Mesendoderm (in vitro differentiated cells): ENCODE results near the gene C1QA. TPM values are rescaled to one million over a fixed set of nuclear protein-coding genes. Genes with fewer than 3 reads are reported as not detected.

Source experiments
- DNase-seq: peaks from one replicate; pipeline ENCODE4 v3.0.0; 2013
- H2AK5ac ChIP-seq: 2 replicates; pipeline ENCODE4 v1.6.1; 2013; ENCODE audit warnings: low read length, inconsistent platforms
- H2BK120ac ChIP-seq: 2 replicates; pipeline ENCODE4 v1.6.1; 2013; ENCODE audit warnings: low read depth, mild to moderate bottlenecking, low read length, moderate library complexity, mixed read lengths
- H2BK15ac ChIP-seq: replicated peaks from 2 replicates; pipeline ENCODE4 v1.6.1; 2013; ENCODE audit warnings: low read depth, mild to moderate bottlenecking, moderate library complexity
- H2BK5ac ChIP-seq: 2 replicates; pipeline ENCODE4 v1.6.1; 2013; ENCODE audit warnings: low read length, inconsistent platforms
- H3K18ac ChIP-seq: 2 replicates; pipeline ENCODE4 v1.6.1; 2013; ENCODE audit warnings: mild to moderate bottlenecking, low read length, mixed read lengths
- H3K23ac ChIP-seq: one replicate; pipeline ENCODE4 v1.6.1; 2013; ENCODE audit warnings: low read length
- H3K27ac ChIP-seq: 2 replicates; pipeline ENCODE4 v1.5.1; 2013; ENCODE audit warnings: low read depth, mild to moderate bottlenecking, inconsistent platforms, low read length, moderate library complexity
- H3K27me3 ChIP-seq: 2 replicates; pipeline ENCODE4 v1.6.1; 2013; ENCODE audit warnings: low read length, control low read depth, mild to moderate bottlenecking, inconsistent platforms; ENCODE audit not compliant: insufficient read depth, poor library complexity
- H3K36me3 ChIP-seq: 2 replicates; pipeline ENCODE4 v1.6.1; 2013; ENCODE audit warnings: low read length, inconsistent platforms; ENCODE audit not compliant: control insufficient read depth, insufficient read depth
- H3K4ac ChIP-seq: one replicate; pipeline ENCODE4 v1.6.1; 2013; ENCODE audit warnings: low read depth, mild to moderate bottlenecking, low read length, moderate library complexity
- H3K4me1 ChIP-seq: 2 replicates; pipeline ENCODE4 v1.6.1; 2013; ENCODE audit warnings: low read depth, low read length, inconsistent platforms; ENCODE audit not compliant: control insufficient read depth
- H3K4me2 ChIP-seq: 2 replicates; pipeline ENCODE4 v1.6.1; 2013; ENCODE audit warnings: low read length
- H3K4me3 ChIP-seq: 2 replicates; pipeline ENCODE4 v1.5.1; 2013; ENCODE audit warnings: mild to moderate bottlenecking, low read length
- H3K56ac ChIP-seq: one replicate; pipeline ENCODE4 v1.6.1; 2013; ENCODE audit warnings: low read length
- H3K79me1 ChIP-seq: 2 replicates; pipeline ENCODE4 v1.6.1; 2013; ENCODE audit warnings: low read length, inconsistent platforms
- H3K79me2 ChIP-seq: 2 replicates; pipeline ENCODE4 v1.6.1; 2013; ENCODE audit warnings: mild to moderate bottlenecking, low read length; ENCODE audit not compliant: control insufficient read depth, insufficient read depth
- H3K9ac ChIP-seq: 2 replicates; pipeline ENCODE4 v1.6.1; 2013; ENCODE audit warnings: low read length, inconsistent platforms
- H4K5ac ChIP-seq: one replicate; pipeline ENCODE4 v1.6.1; 2013; ENCODE audit warnings: low read length
- H4K8ac ChIP-seq: one replicate; pipeline ENCODE4 v1.6.1; 2013; ENCODE audit warnings: low read depth, mild to moderate bottlenecking, control low read depth, low read length, moderate library complexity
- WGBS: extraction: QIAGEN DNeasy Blood & Tissue Kit; methylation state at CpG from one replicate; pipeline ENCODE4 v1.1.7; 2013; ENCODE audit warnings: low lambda C conversion rate, missing lambda C conversion rate; ENCODE audit not compliant: insufficient coverage; ENCODE audit errors: extremely low coverage; 5-methylcytosine and 5-hydroxymethylcytosine counted together
- polyA plus RNA-seq, 2 experiments: library from polyadenylated mRNA; stranded (reverse); fragments of 200-250 nt; gene quantifications; one replicate each; pipeline ENCODE4 v1.2.3, GENCODE V29; 2013

Gene C1QA, protein sequence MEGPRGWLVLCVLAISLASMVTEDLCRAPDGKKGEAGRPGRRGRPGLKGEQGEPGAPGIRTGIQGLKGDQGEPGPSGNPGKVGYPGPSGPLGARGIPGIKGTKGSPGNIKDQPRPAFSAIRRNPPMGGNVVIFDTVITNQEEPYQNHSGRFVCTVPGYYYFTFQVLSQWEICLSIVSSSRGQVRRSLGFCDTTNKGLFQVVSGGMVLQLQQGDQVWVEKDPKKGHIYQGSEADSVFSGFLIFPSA
- not detected for polyA plus RNA-seq (2013, experiment 1 of 2)
- polyA plus RNA-seq (2013, experiment 2 of 2): not detected

DNA sequence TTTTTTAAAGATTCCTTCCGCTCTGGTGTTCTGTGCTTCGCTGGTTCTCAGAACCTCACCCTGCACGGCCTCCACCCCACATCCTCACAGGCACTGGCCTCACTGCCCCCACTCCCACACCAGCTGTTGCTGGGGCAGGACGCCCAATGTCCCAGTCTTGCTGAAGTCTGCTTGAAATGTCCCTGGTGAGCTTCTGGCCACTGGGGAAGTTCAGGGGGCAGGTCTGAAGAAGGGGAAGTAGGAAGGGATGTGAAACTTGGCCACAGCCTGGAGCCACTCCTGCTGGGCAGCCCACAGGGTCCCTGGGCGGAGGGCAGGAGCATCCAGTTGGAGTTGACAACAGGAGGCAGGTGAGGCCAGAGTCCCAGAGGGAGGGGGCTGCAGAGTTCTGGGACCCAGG, at the start of gene C1QA:
TSS of gene C1QA (plus strand) at position 276 of the 400 bp plus-strand sequence. CDS start 989 bp downstream, outside the sequence.
- Histone ChIP-seq H3K4ac (no peak within 1 kb of the TSS), H4K5ac (no peak within 1 kb of the TSS), H3K4me3 (no peak within 1 kb of the TSS), H2BK120ac (no peak within 1 kb of the TSS), H3K23ac (no peak within 1 kb of the TSS), H3K18ac (no peak within 1 kb of the TSS), H4K8ac (no peak within 1 kb of the TSS), H3K79me2 (no peaks in the 10 kb centered on the region), H3K9ac (no peak within 1 kb of the TSS), H3K27ac (no peak within 1 kb of the TSS), H2BK5ac (no peak within 1 kb of the TSS), H3K56ac (no peak within 1 kb of the TSS), H3K4me2 (no peak within 1 kb of the TSS), H2AK5ac (no peak within 1 kb of the TSS), H3K4me1 (no peaks in the 10 kb centered on the region), H3K79me1 (no peaks in the 10 kb centered on the region), H2BK15ac (no peak within 1 kb of the TSS), H3K36me3 (no peaks in the 10 kb centered on the region), H3K27me3 (no peaks in the 10 kb centered on the region)
- no peak for DNase-seq
- WGBS: no CpG with 5 or more reads among the region's 5 CpGs

DNA sequence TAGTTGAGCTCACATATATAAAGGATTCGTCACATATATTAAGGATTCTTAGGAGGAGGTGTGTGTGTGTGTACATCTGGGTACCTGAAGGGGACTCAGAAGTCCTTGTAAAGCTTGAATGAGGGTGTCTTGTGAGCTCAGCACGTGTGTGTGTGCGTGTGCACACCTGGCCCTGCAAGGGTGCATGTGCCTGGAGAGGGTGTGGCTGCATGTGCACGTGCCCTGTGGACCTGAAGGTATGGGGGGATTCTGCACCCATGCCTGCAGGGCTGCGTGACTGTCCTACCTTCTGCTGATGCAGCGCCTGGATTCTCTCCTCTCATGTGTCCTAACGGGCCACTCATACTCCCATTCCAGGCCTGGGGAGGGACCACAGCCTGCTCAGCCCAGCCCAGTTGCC, 49.2 kb upstream of the C1QA start:
- Histone ChIP-seq H4K8ac (no peak overlapping the region), H3K4me2 (no peak overlapping the region), H3K56ac (no peak overlapping the region), H3K27ac (no peak overlapping the region), H3K4ac (no peak overlapping the region), H3K18ac (no peak overlapping the region), H2BK120ac (no peak overlapping the region), H3K79me1 (no peaks in the 10 kb centered on the region), H3K36me3 (no peaks in the 10 kb centered on the region), H3K27me3 (no peaks in the 10 kb centered on the region), H3K79me2 (no peaks in the 10 kb centered on the region), H3K4me1 (no peaks in the 10 kb centered on the region), H4K5ac (no peak overlapping the region), H2BK15ac (no peak overlapping the region), H2BK5ac (no peak overlapping the region), H3K23ac (no peak overlapping the region), H3K9ac (no peak overlapping the region), H2AK5ac (no peak overlapping the region), H3K4me3 (no peak overlapping the region)
- WGBS: no CpG with 5 or more reads among the region's 7 CpGs
- no peak for DNase-seq

DNA sequence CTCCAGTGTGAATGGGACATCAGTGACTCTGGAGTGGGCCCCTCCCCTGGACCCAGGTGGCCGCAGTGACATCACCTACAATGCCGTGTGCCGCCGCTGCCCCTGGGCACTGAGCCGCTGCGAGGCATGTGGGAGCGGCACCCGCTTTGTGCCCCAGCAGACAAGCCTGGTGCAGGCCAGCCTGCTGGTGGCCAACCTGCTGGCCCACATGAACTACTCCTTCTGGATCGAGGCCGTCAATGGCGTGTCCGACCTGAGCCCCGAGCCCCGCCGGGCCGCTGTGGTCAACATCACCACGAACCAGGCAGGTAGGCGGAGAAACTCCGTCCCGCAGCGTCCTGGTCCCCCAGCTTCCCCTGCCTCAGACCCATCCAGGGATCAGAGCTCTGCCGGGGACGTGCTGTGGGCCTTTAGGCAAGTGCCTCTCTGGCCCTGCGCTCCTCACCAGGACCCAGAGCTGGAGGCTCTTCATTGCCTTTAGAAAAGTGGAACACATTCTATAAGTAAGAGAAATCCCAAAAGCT, 47.5 kb upstream of the C1QA start:
- no peak overlapping the region for H3K4me2 ChIP-seq
- H3K56ac ChIP-seq: no peak overlapping the region
- no CpG with 5 or more reads among the region's 24 CpGs for WGBS
- H3K36me3 ChIP-seq: no peaks in the 10 kb centered on the region
- H3K27me3 ChIP-seq: no peaks in the 10 kb centered on the region
- no peak overlapping the region for H4K5ac ChIP-seq
- no peak for DNase-seq
- H3K23ac ChIP-seq: no peak overlapping the region
- H3K4ac ChIP-seq: no peak overlapping the region
- H2BK15ac ChIP-seq: no peak overlapping the region
- H3K18ac ChIP-seq: no peak overlapping the region
- H2BK5ac ChIP-seq: no peak overlapping the region
- H4K8ac ChIP-seq: no peak overlapping the region
- no peak overlapping the region for H3K27ac ChIP-seq
- H3K4me3 ChIP-seq: no peak overlapping the region
- H3K79me2 ChIP-seq: no peaks in the 10 kb centered on the region
- no peak overlapping the region for H2AK5ac ChIP-seq
- no peaks in the 10 kb centered on the region for H3K79me1 ChIP-seq
- no peak overlapping the region for H3K9ac ChIP-seq
- no peak overlapping the region for H2BK120ac ChIP-seq
- no peaks in the 10 kb centered on the region for H3K4me1 ChIP-seq

GRCh38 chr1:22591576-22591975, 44.9 kb upstream of the C1QA start:
- H3K4me2 ChIP-seq: no peak overlapping the region

GRCh38 chr1:22592051-22592450, 44.4 kb upstream of the C1QA start:
- Histone ChIP-seq H2BK5ac (no peak overlapping the region), H2BK15ac (no peak overlapping the region), H3K79me2 (no peaks in the 10 kb centered on the region), H3K36me3 (no peaks in the 10 kb centered on the region), H2BK120ac (no peak overlapping the region), H3K4ac (no peak overlapping the region), H3K27ac (no peak overlapping the region), H3K23ac (no peak overlapping the region), H3K27me3 (no peaks in the 10 kb centered on the region), H4K8ac (no peak overlapping the region), H3K18ac (no peak overlapping the region), H3K4me2 (no peak overlapping the region), H3K4me3 (no peak overlapping the region), H3K4me1 (no peaks in the 10 kb centered on the region), H3K79me1 (no peaks in the 10 kb centered on the region), H3K9ac (no peak overlapping the region), H3K56ac (no peak overlapping the region), H2AK5ac (no peak overlapping the region), H4K5ac (no peak overlapping the region)
- no peak for DNase-seq
- no CpG with 5 or more reads among the region's 9 CpGs for WGBS

More at GRCh38 chr1:22591576-22591975, 44.9 kb upstream of the C1QA start:
- no CpG with 5 or more reads among the region's 8 CpGs for WGBS
- no peak for DNase-seq
- no peak overlapping the region for H4K5ac ChIP-seq
- no peak overlapping the region for H4K8ac ChIP-seq
- H3K79me1 ChIP-seq: no peaks in the 10 kb centered on the region
- H3K79me2 ChIP-seq: no peaks in the 10 kb centered on the region
- H2BK120ac ChIP-seq: no peak overlapping the region
- no peak overlapping the region for H2AK5ac ChIP-seq
- no peak overlapping the region for H3K18ac ChIP-seq
- no peaks in the 10 kb centered on the region for H3K36me3 ChIP-seq
- H3K23ac ChIP-seq: no peak overlapping the region
- no peak overlapping the region for H3K4me3 ChIP-seq
- no peak overlapping the region for H3K27ac ChIP-seq
- H3K9ac ChIP-seq: no peak overlapping the region
- no peaks in the 10 kb centered on the region for H3K27me3 ChIP-seq
- no peaks in the 10 kb centered on the region for H3K4me1 ChIP-seq
- no peak overlapping the region for H3K56ac ChIP-seq
- no peak overlapping the region for H3K4ac ChIP-seq
- no peak overlapping the region for H2BK5ac ChIP-seq
- no peak overlapping the region for H2BK15ac ChIP-seq
